ENCODE measurements around the gene ACVR1.

GRCh38 chr2:157788201-157788600 lies 87.9 kb downstream of the ACVR1 start:
- no peak for TF ChIP-seq CTCF (conservative IDR thresholded peaks at IDR 0.05 in 1 of 2, IDR thresholded peaks at IDR 0.05 in 1 of 2; ENCODE audit: low read depth in 1 of 2, low read length in 2 of 2)
- TF ChIP-seq EZH2 (IDR thresholded peaks at IDR 0.05; ENCODE audit: low read length, missing control alignments), result no peak
